MM.1S (cell line): ENCODE data around the gene TMEM125.

ENCODE experiments used
- DNase-seq: peaks from one replicate; pipeline ENCODE4 v3.0.0-alpha.2; 2015
- H2AFZ ChIP-seq: fragments of 300-600 bp; sonication (generic); 2 replicates; pipeline ENCODE4 v1.6.0; 2016; ENCODE audit warnings: antibody characterized with exemption, low read length
- H3F3A ChIP-seq: fragments of 300-600 bp; sonication (generic); 2 replicates; pipeline ENCODE4 v1.6.1; 2016; ENCODE audit warnings: mild to moderate bottlenecking, antibody characterized with exemption, low read length, moderate library complexity, mixed read lengths; ENCODE audit not compliant: insufficient read depth
- H3K27ac ChIP-seq: fragments of 300-600 bp; sonication (generic); 2 replicates; pipeline ENCODE4 v1.5.1; 2016; ENCODE audit warnings: mild to moderate bottlenecking, low read length
- H3K27me3 ChIP-seq: fragments of 300-600 bp; sonication (generic); replicated peaks from 2 replicates; pipeline ENCODE4 v1.6.0; 2016; ENCODE audit warnings: low read length; ENCODE audit not compliant: insufficient read depth
- H3K36me3 ChIP-seq: fragments of 300-600 bp; sonication (generic); replicated peaks from 2 replicates; pipeline ENCODE4 v1.6.1; 2016; ENCODE audit warnings: mild to moderate bottlenecking, low read length, mixed read lengths; ENCODE audit not compliant: insufficient read depth
- H3K4me1 ChIP-seq: fragments of 300-600 bp; sonication (generic); 2 replicates; pipeline ENCODE4 v1.6.1; 2016; ENCODE audit warnings: low read length, mixed read lengths
- H3K4me2 ChIP-seq: fragments of 300-600 bp; sonication (generic); 2 replicates; pipeline ENCODE4 v1.6.0; 2016; ENCODE audit warnings: low read depth, low read length
- H3K4me3 ChIP-seq: fragments of 300-600 bp; sonication (generic); 2 replicates; pipeline ENCODE4 v1.5.1; 2016; ENCODE audit warnings: low read length, mixed read lengths
- H3K79me2 ChIP-seq: fragments of 300-600 bp; sonication (generic); 2 replicates; pipeline ENCODE4 v1.6.1; 2016; ENCODE audit warnings: mixed run types, low read length, mixed read lengths
- H3K9ac ChIP-seq: fragments of 300-600 bp; sonication (generic); 2 replicates; pipeline ENCODE4 v1.6.1; 2016; ENCODE audit warnings: low read length, mixed read lengths
- H3K9me2 ChIP-seq: fragments of 300-600 bp; sonication (generic); replicated peaks from 2 replicates; pipeline ENCODE4 v1.6.1; 2016; ENCODE audit warnings: mild to moderate bottlenecking, low read length, mixed read lengths; ENCODE audit not compliant: insufficient read depth
- H3K9me3 ChIP-seq: fragments of 300-600 bp; sonication (generic); replicated peaks from 2 replicates; pipeline ENCODE4 v1.6.1; 2016; ENCODE audit warnings: mild to moderate bottlenecking, low read length, mixed read lengths; ENCODE audit not compliant: insufficient read depth
- H4K20me1 ChIP-seq: fragments of 300-600 bp; sonication (generic); 2 replicates; pipeline ENCODE4 v1.6.1; 2016; ENCODE audit warnings: mild to moderate bottlenecking, low read length, moderate library complexity, mixed read lengths; ENCODE audit not compliant: insufficient read depth
- EZH2 ChIP-seq: fragments of 300-600 bp; sonication (generic); optimal IDR thresholded peaks from 2 replicates; pipeline ENCODE3; 2017; ENCODE audit warnings: low read depth, mild to moderate bottlenecking, antibody characterized with exemption, low read length, mixed read lengths
- EZH2phosphoT487 ChIP-seq: fragments of 300-600 bp; sonication (generic); IDR thresholded peaks from 2 replicates; pipeline ENCODE4 v1.6.1; 2018; ENCODE audit warnings: antibody characterized with exemption, low read length
- TF ChIP-seq, protein P1 (sequence below): fragments of 300-600 bp; sonication (generic); IDR thresholded peaks from 2 replicates; pipeline ENCODE4 v1.5.1; 2016; ENCODE audit warnings: antibody characterized with exemption, low read length, mixed read lengths

The TMEM125 gene

DNA sequence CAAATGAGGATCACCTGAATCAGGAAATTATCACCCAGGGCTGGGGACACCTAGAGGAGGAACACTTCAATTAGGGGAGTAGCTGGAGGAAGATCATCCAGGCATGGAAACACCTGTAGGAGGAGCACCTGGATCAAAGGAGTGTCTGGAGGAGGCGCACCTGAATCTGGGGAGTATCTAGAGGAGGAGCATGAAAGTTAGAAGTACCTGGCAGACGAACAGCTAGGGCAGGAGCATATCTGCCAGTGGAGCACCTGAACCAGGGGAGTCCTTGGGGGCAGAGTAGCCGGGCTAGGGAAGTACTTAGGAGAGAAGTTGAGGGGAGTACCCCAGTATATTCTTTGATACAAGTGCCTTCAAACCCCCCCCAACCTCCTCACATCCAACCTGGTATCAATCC is 14.3 kb downstream of the TMEM125 start:
- no peak for TF ChIP-seq EZH2
- no peak for TF ChIP-seq EZH2phosphoT487
- TF ChIP-seq, protein P1, sequence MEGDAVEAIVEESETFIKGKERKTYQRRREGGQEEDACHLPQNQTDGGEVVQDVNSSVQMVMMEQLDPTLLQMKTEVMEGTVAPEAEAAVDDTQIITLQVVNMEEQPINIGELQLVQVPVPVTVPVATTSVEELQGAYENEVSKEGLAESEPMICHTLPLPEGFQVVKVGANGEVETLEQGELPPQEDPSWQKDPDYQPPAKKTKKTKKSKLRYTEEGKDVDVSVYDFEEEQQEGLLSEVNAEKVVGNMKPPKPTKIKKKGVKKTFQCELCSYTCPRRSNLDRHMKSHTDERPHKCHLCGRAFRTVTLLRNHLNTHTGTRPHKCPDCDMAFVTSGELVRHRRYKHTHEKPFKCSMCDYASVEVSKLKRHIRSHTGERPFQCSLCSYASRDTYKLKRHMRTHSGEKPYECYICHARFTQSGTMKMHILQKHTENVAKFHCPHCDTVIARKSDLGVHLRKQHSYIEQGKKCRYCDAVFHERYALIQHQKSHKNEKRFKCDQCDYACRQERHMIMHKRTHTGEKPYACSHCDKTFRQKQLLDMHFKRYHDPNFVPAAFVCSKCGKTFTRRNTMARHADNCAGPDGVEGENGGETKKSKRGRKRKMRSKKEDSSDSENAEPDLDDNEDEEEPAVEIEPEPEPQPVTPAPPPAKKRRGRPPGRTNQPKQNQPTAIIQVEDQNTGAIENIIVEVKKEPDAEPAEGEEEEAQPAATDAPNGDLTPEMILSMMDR = no peak
- Histone ChIP-seq H3K36me3 (no peaks in the 10 kb centered on the region), H3K79me2 (no peaks in the 10 kb centered on the region), H3K27ac (no peak overlapping the region), H3K9me2 (no peaks in the 10 kb centered on the region), H3K27me3 (no peaks in the 10 kb centered on the region), H3K9ac (no peak overlapping the region), H3F3A (no peaks in the 10 kb centered on the region), H4K20me1 (no peaks in the 10 kb centered on the region), H3K4me3 (no peak overlapping the region), H3K4me2 (no peak overlapping the region), H3K9me3 (no peaks in the 10 kb centered on the region), H3K4me1 (no peaks in the 10 kb centered on the region), H2AFZ (no peak overlapping the region)
- DNase-seq = no peak

GRCh38 chr1:43284546-43285110 is 14.8 kb downstream of the TMEM125 start:
- Histone ChIP-seq H3K9me2 (no peaks in the 10 kb centered on the region), H3K4me2 (no peak overlapping the region), H3K27me3 (no peaks in the 10 kb centered on the region), H3K4me1 (no peaks in the 10 kb centered on the region), H3K36me3 (no peaks in the 10 kb centered on the region), H3F3A (no peaks in the 10 kb centered on the region), H4K20me1 (no peaks in the 10 kb centered on the region), H3K79me2 (no peaks in the 10 kb centered on the region), H3K9me3 (no peaks in the 10 kb centered on the region), H3K27ac (no peak overlapping the region), H3K9ac (no peak overlapping the region), H2AFZ (no peak overlapping the region), H3K4me3 (no peak overlapping the region)
- TF ChIP-seq EZH2 (no peak), EZH2phosphoT487 (no peak)
- TF ChIP-seq, protein P1 = no peak
- no peak for DNase-seq

- Histone ChIP-seq H3K9ac (no peak within 1 kb of the TSS), H3K9me2 (no peaks in the 10 kb centered on the region), H3K9me3 (no peaks in the 10 kb centered on the region), H3K27me3 (no peaks in the 10 kb centered on the region), H3K4me2 (no peak within 1 kb of the TSS), H4K20me1 (no peaks in the 10 kb centered on the region), H3K27ac (no peak within 1 kb of the TSS), H3K4me1 (no peaks in the 10 kb centered on the region), H3K4me3 (no peak within 1 kb of the TSS), H3F3A (no peaks in the 10 kb centered on the region), H3K36me3 (no peaks in the 10 kb centered on the region), H3K79me2 (no peaks in the 10 kb centered on the region), H2AFZ (no peak within 1 kb of the TSS)
- no peak for DNase-seq
- TF ChIP-seq, protein P1 = no peak
- TF ChIP-seq EZH2phosphoT487 = no peak
- TF ChIP-seq EZH2 = no peak
Measured at GRCh38 chr1:43285269-43285990, 15.6 kb downstream of the TMEM125 start, which contains the start of gene C1orf210. C1orf210 (minus strand) TSS chr1:43285581; CDS start chr1:43283270, 2,311 bp downstream.
